ENCODE data around the gene C12orf56.

DNA sequence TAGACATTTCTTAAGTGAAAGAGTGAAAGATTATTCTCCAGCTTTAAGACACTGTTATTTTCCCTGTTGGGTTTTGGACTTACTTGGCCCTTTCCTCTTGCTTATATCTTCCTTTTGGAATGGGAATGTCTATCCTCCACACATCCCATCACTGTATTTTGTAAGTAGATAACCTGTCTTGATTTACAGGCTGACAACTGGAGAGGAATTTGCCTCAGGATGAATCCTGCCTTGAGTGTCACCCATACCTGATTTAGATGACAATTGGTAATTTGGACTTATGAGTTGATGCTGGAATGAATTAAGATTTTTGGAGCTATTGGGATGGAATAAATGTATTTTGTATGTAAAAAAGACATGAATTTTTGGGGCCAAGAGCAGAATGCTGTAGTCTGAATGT, 94.3 kb downstream of the C12orf56 start:
- TF ChIP-seq, protein P1, sequence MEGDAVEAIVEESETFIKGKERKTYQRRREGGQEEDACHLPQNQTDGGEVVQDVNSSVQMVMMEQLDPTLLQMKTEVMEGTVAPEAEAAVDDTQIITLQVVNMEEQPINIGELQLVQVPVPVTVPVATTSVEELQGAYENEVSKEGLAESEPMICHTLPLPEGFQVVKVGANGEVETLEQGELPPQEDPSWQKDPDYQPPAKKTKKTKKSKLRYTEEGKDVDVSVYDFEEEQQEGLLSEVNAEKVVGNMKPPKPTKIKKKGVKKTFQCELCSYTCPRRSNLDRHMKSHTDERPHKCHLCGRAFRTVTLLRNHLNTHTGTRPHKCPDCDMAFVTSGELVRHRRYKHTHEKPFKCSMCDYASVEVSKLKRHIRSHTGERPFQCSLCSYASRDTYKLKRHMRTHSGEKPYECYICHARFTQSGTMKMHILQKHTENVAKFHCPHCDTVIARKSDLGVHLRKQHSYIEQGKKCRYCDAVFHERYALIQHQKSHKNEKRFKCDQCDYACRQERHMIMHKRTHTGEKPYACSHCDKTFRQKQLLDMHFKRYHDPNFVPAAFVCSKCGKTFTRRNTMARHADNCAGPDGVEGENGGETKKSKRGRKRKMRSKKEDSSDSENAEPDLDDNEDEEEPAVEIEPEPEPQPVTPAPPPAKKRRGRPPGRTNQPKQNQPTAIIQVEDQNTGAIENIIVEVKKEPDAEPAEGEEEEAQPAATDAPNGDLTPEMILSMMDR (conservative IDR thresholded peaks at IDR 0.05), result no peak
- TF ChIP-seq EZH2 (IDR thresholded peaks at IDR 0.05; ENCODE audit: low read depth), result no peak
